Omental fat pad (tissue), 4 donors: Measurements from ENCODE around the gene RPUSD4. TPM values are rescaled to one million over a fixed set of nuclear protein-coding genes. Genes with fewer than 3 reads are reported as not detected.

Experiments used
- ATAC-seq: fragments of 150-250 bp; one replicate; pipeline ENCODE4 v1.9.1; 2016; ENCODE audit warnings: mild to moderate bottlenecking, moderate library complexity; ENCODE audit not compliant: low FRiP score
- DNase-seq: peaks from one replicate; pipeline ENCODE4 v3.0.0-alpha.2; 2019; ENCODE audit warnings: low spot score
- CTCF ChIP-seq, 3 donors: fragments of 450-650 bp; IDR thresholded peaks; one replicate each; pipeline ENCODE4 v1.5.1; 2016 to 2017; ENCODE audit warnings: antibody characterized with exemption in 3 of 3, mild to moderate bottlenecking in 3 of 3, moderate library complexity in 2 of 3
- total RNA-seq, 4 donors: library from RNA; depleted of rRNA; stranded (reverse); fragments of >200 nt; gene quantifications; one replicate each; pipeline ENCODE4 v1.1.0, GENCODE V29; 2016

The RPUSD4 gene
- total RNA-seq, 4 donors from 2014 or later = 19.3 to 42.0 (median 24.0) TPM

GRCh38 chr11:126158054-126158791 lies 53.2 kb downstream of the RPUSD4 start:
- no peak for DNase-seq
- TF ChIP-seq CTCF (IDR thresholded peaks at IDR 0.05) = no peak
- no peak for ATAC-seq

GRCh38 chr11:126157326-126158030 lies 54.0 kb downstream of the RPUSD4 start:
- no peak for DNase-seq
- ATAC-seq = no peak
- TF ChIP-seq CTCF (IDR thresholded peaks at IDR 0.05) = no peak

- TF ChIP-seq CTCF (IDR thresholded peaks at IDR 0.05) = no peak
- DNase-seq (no peak), ATAC-seq (no peak)
Observed at GRCh38 chr11:126156814-126157213, 54.6 kb downstream of the RPUSD4 start.

- DNase-seq (no peak), ATAC-seq (no peak)
- TF ChIP-seq CTCF (IDR thresholded peaks at IDR 0.05) = no peak
Observed at GRCh38 chr11:126155402-126156187, 55.9 kb downstream of the RPUSD4 start.

GRCh38 chr11:126154691-126155090 lies 56.8 kb downstream of the RPUSD4 start:
- ATAC-seq (no peak), DNase-seq (no peak)
- TF ChIP-seq CTCF (IDR thresholded peaks at IDR 0.05) = no peak

GRCh38 chr11:126153972-126154371 lies 57.5 kb downstream of the RPUSD4 start:
- no peak for TF ChIP-seq CTCF (IDR thresholded peaks at IDR 0.05)
- DNase-seq = no peak
- no peak for ATAC-seq
